ENCODE results near the gene FAM170B. TPM values are rescaled to one million over a fixed set of nuclear protein-coding genes. Genes with fewer than 3 reads are reported as not detected.

FAM170B gene
- polyA plus RNA-seq (2013, experiment 1 of 2), result not detected
- polyA plus RNA-seq (2013, experiment 2 of 2), result not detected

- no peak within 1 kb of the TSS for H3K4me3 ChIP-seq (ENCODE audit: extremely low read depth, insufficient read depth, low read length, poor library complexity, severe bottlenecking)
- H3K9me3 ChIP-seq (ENCODE audit: control insufficient read depth, low read length), result no peaks in the 10 kb centered on the region
- H3K36me3 ChIP-seq (ENCODE audit: control insufficient read depth, insufficient read depth, low read length), result no peaks in the 10 kb centered on the region
- no peaks in the 10 kb centered on the region for H3K4me1 ChIP-seq (ENCODE audit: control insufficient read depth, insufficient read depth, low read length, poor library complexity, severe bottlenecking)
- no peak within 1 kb of the TSS for H3K27ac ChIP-seq (ENCODE audit: low read depth, low read length, severe bottlenecking)
- 88 to 95% methylated on average over 2 to 4 of the region's 5 CpGs for WGBS, 2 experiments (ENCODE audit: insufficient coverage in 2 of 2)
Measured at GRCh38 chr10:49133706-49134248, at the start of gene FAM170B. Gene FAM170B, minus strand, starts transcription at chr10:49134021. Its CDS starts 103 bp downstream, at chr10:49133918.

DNA sequence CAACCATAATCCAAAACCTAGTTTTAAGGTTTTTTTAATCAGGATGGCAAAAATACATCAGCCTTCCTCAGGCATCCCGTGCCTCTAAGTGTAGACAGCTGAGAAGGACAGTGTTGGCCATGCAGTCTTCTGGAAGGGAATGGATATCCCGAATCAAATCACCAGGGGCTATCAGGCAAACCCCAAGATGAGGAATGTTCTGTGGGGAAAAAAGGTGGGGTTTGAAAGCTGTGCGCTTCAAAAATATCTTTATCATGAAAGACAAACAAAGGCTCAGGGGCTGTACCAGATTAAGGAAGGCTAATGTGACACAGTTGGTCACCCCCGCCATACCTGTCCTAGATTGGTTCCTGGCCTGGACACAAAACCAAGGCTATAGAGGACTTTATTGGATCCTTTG is 49.0 kb upstream of the FAM170B start:
- H3K4me3 ChIP-seq (ENCODE audit: extremely low read depth, insufficient read depth, low read length, poor library complexity, severe bottlenecking), result no peak overlapping the region
- peaks cover 4% of the 10 kb centered on the region for H3K4me1 ChIP-seq (ENCODE audit: control insufficient read depth, insufficient read depth, low read length, poor library complexity, severe bottlenecking)
- no peaks in the 10 kb centered on the region for H3K36me3 ChIP-seq (ENCODE audit: control insufficient read depth, insufficient read depth, low read length)
- no peak overlapping the region for H3K27ac ChIP-seq (ENCODE audit: low read depth, low read length, severe bottlenecking)
- WGBS, 2 experiments (ENCODE audit: insufficient coverage in 2 of 2), result 82 to 100% methylated on average over 2 to 3 of the region's 4 CpGs
- H3K9me3 ChIP-seq (ENCODE audit: control insufficient read depth, low read length), result no peaks in the 10 kb centered on the region

DNA sequence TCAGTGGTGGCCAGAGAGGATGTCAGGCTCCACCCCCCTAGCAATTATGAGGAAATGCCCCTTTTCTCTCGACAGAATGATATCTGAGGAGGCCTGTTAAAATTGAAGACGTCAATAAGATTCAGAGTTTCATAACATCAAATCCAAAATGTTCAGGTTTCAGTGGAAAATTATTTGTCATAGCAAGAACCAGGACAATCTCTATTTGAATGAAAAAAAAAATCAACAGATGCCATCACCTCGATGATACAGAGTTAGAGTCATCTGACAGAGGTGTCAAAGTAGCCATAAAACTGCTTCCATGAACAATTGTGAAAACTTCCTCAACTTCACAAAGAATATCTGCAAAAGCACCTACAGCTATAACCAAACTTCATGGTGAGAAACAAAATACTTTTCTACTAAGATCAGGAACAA is 46.6 kb upstream of the FAM170B start:
- Histone ChIP-seq H3K27ac (ENCODE audit: low read depth, low read length, severe bottlenecking) (no peak overlapping the region), H3K4me1 (ENCODE audit: control insufficient read depth, insufficient read depth, low read length, poor library complexity, severe bottlenecking) (peaks cover 15% of the 10 kb centered on the region), H3K9me3 (ENCODE audit: control insufficient read depth, low read length) (no peaks in the 10 kb centered on the region), H3K4me3 (ENCODE audit: extremely low read depth, insufficient read depth, low read length, poor library complexity, severe bottlenecking) (no peak overlapping the region), H3K36me3 (ENCODE audit: control insufficient read depth, insufficient read depth, low read length) (no peaks in the 10 kb centered on the region)
- WGBS, 2 experiments (ENCODE audit: insufficient coverage in 2 of 2), result 89 to 100% methylated on average over 1 of the region's 3 CpGs

GRCh38 chr10:49179699-49180443 is 46.0 kb upstream of the FAM170B start:
- Histone ChIP-seq H3K36me3 (ENCODE audit: control insufficient read depth, insufficient read depth, low read length) (no peaks in the 10 kb centered on the region), H3K4me3 (ENCODE audit: extremely low read depth, insufficient read depth, low read length, poor library complexity, severe bottlenecking) (no peak overlapping the region), H3K27ac (ENCODE audit: low read depth, low read length, severe bottlenecking) (no peak overlapping the region), H3K9me3 (ENCODE audit: control insufficient read depth, low read length) (no peaks in the 10 kb centered on the region), H3K4me1 (ENCODE audit: control insufficient read depth, insufficient read depth, low read length, poor library complexity, severe bottlenecking) (peaks cover 15% of the 10 kb centered on the region)
- WGBS, 2 experiments (ENCODE audit: insufficient coverage in 2 of 2), result 70 to 74% methylated on average over 4 to 5 of the region's 10 CpGs

DNA sequence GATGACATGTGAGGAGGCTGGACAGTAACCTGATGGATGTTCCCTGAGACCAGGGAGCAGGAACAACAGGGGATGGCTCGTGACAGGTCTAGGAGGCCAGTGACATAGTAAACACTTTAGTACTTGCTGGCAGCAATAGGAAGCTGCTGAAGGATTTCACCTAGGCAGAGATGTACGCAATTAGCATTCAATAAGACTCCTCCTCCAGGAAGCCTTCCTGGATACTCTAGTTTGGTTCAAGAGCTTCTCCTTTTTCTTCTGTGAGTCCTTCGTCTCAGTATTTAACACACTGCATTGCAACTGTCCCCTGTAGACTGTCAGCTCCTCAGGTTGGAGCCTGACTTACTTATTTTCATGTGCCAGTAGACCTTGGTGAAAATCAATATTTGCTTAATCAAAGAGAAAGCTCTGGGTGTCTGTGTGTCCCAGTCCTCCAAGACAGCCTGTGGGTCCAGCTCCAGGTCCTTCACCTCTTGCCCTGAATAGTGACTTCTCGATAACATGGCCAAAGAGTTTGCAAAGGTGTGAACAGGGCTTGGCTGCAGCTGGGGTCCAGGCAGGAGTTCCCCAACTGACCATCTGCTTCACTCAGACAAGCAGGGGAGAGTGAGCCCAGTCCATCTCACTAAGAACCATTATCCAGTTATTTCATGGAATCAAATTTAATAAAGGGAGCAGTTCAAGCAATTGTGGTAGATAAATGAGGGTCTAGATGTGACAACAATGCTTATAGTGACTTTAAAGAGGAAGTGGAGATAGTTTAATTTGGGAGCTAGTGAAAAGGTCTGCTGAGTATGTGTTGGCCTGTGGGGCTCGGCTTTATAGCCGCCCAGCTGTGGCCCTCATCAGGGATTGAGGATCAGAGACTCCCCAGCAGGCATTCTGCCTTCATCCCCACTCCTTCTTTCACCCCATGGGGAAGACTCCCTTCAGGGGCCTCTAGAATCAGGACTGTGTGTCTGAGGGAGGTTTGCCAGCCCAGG is 45.0 kb upstream of the FAM170B start:
- Histone ChIP-seq H3K4me1 (ENCODE audit: control insufficient read depth, insufficient read depth, low read length, poor library complexity, severe bottlenecking) (peaks cover 15% of the 10 kb centered on the region), H3K4me3 (ENCODE audit: extremely low read depth, insufficient read depth, low read length, poor library complexity, severe bottlenecking) (no peak overlapping the region), H3K36me3 (ENCODE audit: control insufficient read depth, insufficient read depth, low read length) (no peaks in the 10 kb centered on the region), H3K9me3 (ENCODE audit: control insufficient read depth, low read length) (no peaks in the 10 kb centered on the region), H3K27ac (ENCODE audit: low read depth, low read length, severe bottlenecking) (no peak overlapping the region)
- WGBS, 2 experiments (ENCODE audit: insufficient coverage in 2 of 2), result 84 to 100% methylated on average over 4 to 5 of the region's 6 CpGs

- Histone ChIP-seq H3K27ac (ENCODE audit: low read depth, low read length, severe bottlenecking) (peak overlapping the region; percentile 29), H3K36me3 (ENCODE audit: control insufficient read depth, insufficient read depth, low read length) (no peaks in the 10 kb centered on the region), H3K4me3 (ENCODE audit: extremely low read depth, insufficient read depth, low read length, poor library complexity, severe bottlenecking) (no peak overlapping the region), H3K9me3 (ENCODE audit: control insufficient read depth, low read length) (no peaks in the 10 kb centered on the region), H3K4me1 (ENCODE audit: control insufficient read depth, insufficient read depth, low read length, poor library complexity, severe bottlenecking) (peaks cover 15% of the 10 kb centered on the region)
- 81 to 82% methylated on average over 8 of the region's 9 CpGs for WGBS, 2 experiments (ENCODE audit: insufficient coverage in 2 of 2)
Measured at GRCh38 chr10:49177391-49178355, 43.9 kb upstream of the FAM170B start.

- Histone ChIP-seq H3K4me1 (ENCODE audit: control insufficient read depth, insufficient read depth, low read length, poor library complexity, severe bottlenecking) (peaks cover 15% of the 10 kb centered on the region), H3K27ac (ENCODE audit: low read depth, low read length, severe bottlenecking) (peak overlapping the region; percentile 25), H3K4me3 (ENCODE audit: extremely low read depth, insufficient read depth, low read length, poor library complexity, severe bottlenecking) (no peak overlapping the region), H3K36me3 (ENCODE audit: control insufficient read depth, insufficient read depth, low read length) (no peaks in the 10 kb centered on the region), H3K9me3 (ENCODE audit: control insufficient read depth, low read length) (no peaks in the 10 kb centered on the region)
- WGBS, 2 experiments (ENCODE audit: insufficient coverage in 2 of 2), result 91 to 96% methylated on average over 11 to 12 of the region's 19 CpGs
Measured at GRCh38 chr10:49176310-49177268, 42.8 kb upstream of the FAM170B start.

DNA sequence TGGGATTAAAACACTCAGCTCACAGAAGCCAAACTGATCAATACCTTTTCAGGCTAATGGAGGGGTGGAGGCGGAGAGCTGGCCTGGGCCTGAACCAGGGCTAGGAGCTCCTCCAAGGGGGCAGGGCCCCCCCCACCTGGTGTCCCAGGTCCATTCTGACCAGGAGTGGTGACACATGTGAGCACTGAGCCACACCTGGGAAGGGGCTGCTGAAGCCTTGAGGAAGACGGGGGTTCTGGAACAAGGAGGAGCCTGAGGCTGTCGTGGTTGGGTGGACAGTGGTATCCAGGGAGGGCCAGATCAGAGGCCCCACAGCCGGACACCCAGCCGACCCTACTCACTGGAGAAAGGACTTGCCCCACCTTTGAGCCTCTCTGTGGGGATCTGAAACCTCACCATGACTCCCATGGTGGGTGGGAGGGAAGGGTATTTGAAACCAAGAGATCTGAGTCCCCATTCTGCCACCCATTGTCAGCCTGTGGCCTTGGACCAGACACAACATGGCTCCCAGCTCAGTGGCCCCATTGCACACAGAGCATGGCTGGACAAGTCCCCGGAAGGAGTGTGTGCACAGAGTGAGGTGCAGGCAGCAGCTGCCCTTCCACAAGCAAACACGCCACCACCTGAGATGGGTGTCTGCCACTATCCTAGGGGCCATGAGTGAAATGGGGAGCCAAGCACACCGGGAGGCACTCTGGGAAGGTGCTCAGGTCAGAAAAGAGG is 41.9 kb upstream of the FAM170B start:
- 96 to 100% methylated on average over 7 to 8 of the region's 8 CpGs for WGBS, 2 experiments (ENCODE audit: insufficient coverage in 2 of 2)

More for the DNA sequence above, 41.9 kb upstream of the FAM170B start:
- H3K4me1 ChIP-seq (ENCODE audit: control insufficient read depth, insufficient read depth, low read length, poor library complexity, severe bottlenecking), result peaks cover 15% of the 10 kb centered on the region
- no peak overlapping the region for H3K4me3 ChIP-seq (ENCODE audit: extremely low read depth, insufficient read depth, low read length, poor library complexity, severe bottlenecking)
- no peaks in the 10 kb centered on the region for H3K9me3 ChIP-seq (ENCODE audit: control insufficient read depth, low read length)
- H3K27ac ChIP-seq (ENCODE audit: low read depth, low read length, severe bottlenecking), result no peak overlapping the region
- H3K36me3 ChIP-seq (ENCODE audit: control insufficient read depth, insufficient read depth, low read length), result no peaks in the 10 kb centered on the region

All from mesodermal cell (in vitro differentiated cells).